ENCODE results near the gene NGRN.
"Not testable (repeated sequence)": the region's sequence is repeated elsewhere in the genome, so short reads cannot be mapped to it uniquely, and the experiment has no call there.

NGRN gene

GRCh38 chr15:90286678-90287077, 21.2 kb downstream of the NGRN start:
- DNase-seq = peak; percentile 54

- DNase-seq = no peak
Measured at GRCh38 chr15:90287101-90287500, 21.6 kb downstream of the NGRN start.

DNA sequence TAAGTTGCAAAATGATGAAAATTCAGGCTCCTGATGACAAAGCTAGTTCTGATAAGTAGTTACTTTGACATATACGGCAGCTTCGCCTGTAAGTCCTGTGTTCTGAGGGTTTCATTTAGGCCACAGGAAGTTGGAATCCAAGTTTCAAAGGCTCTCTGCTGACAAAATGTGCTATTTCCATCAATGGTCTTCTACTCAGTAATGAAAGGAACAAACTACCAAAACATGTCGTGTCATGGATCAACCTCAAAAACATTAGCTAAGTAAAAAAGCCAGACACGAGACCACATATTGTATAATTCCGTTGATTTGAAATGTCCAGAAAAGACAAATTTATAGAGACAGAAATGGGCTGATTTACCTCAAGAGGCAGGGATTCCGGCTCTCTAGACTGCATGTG, 22.5 kb downstream of the NGRN start:
- no peak for DNase-seq

DNA sequence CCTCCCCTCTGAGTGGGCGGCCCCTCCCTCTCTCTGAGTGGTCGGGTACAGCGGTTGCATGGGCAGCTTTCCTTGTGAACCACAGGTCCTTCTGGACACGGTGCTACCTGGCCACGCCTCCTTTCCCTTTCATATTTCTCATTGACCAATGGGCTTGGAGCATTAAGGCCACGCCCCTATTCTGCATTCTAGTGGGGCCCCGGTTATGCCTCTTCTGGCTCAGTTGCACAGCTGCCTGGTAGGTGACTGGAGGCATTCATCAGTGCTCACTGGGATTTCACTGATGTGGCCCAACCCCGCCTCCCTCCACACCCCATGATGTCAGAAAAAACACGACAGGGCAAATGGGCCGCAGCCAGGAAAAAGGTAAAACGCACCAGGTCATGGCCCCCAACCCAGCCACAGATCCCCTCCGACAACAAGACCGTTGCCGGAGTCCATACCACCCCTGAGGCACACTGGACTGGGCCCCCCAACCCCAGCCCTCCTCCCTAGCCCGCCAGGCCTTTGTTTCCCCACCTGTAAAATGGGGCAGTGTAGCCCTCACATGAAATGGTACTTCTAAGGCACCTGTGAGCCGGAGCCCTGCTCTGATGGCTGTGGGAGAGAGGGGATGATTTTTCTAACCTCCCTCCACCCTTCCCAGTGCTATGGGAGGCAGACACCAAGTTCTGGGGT, 26.3 kb downstream of the NGRN start:
- peak; percentile 52 for DNase-seq

GRCh38 chr15:90293040-90293810, 27.8 kb downstream of the NGRN start:
- peak; percentile 96 for DNase-seq

- DNase-seq = no peak
Measured at GRCh38 chr15:90294159-90294558, 28.7 kb downstream of the NGRN start.

DNA sequence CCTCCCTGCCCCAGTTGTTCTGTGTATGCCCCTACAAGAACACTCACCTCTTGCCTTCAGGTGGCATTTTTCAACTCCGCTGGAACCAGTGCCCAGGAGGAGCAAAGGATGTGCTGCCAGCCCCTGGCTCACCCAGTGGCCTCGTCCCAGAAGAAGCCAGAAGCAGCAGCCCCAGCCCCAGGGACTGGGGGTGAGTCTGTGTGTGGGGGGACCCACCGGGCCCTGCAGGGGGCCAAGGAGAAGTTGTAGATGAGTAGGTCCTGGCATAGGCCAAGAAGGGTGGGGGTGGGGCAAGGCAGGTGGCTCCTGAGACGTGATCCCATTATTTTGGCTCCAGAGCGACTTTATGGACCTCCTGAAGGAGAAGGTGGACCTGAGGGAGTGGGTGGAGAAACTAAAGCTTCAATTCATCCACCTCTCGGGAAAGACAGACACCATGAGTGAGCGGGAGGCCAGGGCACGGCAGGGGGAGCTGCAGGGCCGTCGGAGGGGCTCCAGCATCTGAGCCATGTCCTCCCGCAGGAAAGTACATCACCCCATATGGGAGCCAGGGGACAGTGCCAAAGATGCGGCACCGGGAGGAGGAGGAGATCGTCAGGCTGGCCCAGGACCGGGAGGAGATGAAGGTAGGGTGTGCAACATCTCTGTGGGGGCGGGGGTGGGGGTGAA, 29.3 kb downstream of the NGRN start:
- DNase-seq = peak; percentile 13

- no peak for DNase-seq
Measured at GRCh38 chr15:90295270-90295648, 29.8 kb downstream of the NGRN start.

DNA sequence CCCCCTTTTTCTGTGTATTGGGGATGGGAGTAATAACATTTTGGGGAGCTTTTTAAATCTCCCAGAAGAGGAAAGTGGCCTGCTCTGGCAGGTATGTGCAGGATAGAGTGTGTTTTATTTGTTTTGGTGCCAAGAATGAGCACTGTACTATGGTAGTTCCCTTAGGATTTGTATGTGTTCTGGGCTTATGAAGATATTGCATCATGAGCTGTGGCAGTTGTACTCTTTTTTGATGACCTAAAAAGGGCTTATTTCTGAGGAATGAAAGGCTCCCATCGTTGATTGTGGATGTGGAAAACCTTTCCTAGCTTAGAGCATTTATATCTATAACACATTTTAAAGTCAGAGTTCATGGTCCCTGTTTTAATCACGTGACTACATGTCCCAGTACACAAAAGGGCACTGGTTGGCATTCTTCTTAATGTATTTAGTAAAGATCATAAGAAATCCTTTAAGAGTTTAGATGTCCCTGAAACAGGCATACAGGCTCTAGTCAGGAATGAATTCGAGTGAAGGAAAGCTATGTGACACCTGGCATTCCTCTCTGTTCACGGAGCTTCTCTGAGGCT, 30.9 kb downstream of the NGRN start:
- not testable (repeated sequence) for DNase-seq

DNA sequence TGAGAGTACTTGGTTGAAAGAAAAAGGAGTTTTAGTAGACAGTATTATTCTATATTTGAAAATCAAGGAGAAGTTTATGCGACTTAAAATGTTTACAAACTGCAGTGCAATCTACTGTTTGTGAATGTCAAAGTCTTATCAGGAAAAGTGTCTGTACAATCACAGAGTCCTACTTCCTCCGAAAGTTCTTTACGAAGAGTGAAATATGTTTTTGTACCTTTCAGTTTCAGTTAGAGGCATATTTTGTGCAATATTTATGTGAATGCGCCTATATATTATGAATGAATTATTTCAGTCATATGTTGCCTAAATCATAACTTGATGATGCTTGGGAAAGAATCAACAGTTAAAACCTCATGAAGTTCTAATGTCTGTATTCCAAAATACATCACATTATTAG, 31.5 kb downstream of the NGRN start:
- no peak for DNase-seq

- DNase-seq = no peak
Measured at GRCh38 chr15:90300541-90300940, 35.1 kb downstream of the NGRN start.

DNA sequence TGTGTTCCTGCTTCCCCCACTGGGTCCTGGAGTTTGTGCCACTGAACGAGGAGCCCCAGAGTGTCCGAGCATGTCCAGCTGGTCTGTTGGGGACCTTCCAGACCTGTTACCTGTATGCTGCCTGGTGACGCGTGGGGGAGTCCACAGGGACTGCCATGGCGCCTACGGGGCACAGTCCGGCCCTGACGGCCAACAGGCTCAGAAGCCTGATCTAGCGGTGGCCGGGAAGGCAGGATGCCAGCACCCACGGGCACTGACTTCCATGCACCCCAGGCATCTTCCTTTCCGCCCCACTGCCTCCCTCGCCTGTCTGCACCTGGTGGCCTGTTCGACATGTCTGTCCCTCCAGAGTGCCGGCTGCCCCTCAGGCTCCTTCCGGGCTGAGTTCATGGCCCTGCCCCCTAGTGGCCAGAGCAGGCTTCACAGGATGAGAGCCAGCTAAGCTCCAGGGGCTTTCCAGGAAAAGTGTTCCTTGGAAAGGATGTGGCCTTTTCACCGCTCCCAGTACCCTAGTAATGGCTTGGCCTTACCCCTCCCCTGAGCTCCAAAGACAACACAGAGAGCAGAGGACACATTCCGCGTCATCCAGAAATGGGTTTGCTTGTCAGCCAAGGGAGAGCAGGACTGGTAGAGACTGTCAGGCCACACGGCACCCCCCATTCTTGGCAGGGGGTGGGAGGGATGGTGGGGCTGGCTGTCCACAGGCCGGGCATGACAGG, 35.7 kb downstream of the NGRN start:
- DNase-seq = peak; percentile 70

GRCh38 chr15:90301707-90302300, 36.3 kb downstream of the NGRN start:
- DNase-seq = no peak

DNA sequence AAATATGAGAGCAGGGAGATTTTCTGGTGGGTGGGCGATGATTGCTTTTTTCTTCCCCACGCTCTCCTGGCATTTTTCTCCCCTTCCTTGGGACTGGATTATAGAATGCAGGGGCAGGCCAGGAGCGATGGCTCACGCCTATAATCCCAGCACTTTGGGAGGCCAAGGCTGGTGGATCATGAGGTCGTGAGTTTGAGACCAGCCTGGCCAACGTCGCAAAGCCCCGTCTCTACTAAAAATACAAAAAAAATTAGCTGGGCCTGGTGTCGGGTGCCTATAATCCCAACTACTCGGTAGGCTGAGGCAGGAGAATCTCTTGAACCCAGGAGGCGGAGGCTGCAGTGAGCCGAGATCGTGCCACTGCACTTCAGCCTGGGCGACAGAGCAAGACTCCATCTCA, 39.9 kb downstream of the NGRN start:
- not testable (repeated sequence) for DNase-seq

DNA sequence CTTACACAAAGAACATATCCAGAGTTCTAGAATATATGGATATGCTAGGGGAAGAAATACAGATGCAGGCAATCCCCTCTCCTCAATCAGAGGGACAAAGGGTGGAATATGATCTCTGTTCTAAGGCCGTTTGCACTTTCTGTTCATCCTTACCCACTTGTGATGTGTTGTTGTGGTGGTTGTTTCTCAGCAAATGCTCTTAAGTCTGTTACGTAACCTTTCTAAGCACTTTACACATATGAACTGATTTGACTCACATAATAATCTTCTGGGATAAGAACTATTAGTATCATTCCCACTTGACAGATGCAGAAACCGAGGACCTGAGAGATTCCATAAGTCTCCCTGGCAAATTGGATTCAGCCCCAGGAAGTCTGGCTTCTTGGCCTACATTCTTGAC, 40.5 kb downstream of the NGRN start:
- DNase-seq = no peak

GRCh38 chr15:90306560-90306959, 41.1 kb downstream of the NGRN start:
- no peak for DNase-seq

DNA sequence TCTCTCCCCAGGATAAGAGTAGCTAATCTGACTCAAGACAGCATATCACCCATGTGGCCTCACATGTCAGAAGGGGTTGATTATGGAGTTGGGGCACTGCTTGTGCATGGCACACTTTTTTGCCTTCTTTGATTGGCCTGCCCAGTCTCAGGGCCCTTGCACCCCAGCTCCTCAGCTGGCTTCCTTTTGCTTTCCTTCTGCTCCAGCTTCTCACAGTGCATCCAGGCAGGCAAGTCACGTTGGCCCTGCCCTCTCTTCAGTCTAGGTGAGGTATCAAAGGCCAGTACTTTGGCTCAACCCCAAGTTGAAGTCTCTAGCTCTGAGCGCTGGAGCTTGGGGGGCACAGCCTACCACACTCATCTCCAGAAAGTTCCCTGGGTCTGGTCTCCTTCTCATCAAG, 42.2 kb downstream of the NGRN start:
- DNase-seq = no peak

DNA sequence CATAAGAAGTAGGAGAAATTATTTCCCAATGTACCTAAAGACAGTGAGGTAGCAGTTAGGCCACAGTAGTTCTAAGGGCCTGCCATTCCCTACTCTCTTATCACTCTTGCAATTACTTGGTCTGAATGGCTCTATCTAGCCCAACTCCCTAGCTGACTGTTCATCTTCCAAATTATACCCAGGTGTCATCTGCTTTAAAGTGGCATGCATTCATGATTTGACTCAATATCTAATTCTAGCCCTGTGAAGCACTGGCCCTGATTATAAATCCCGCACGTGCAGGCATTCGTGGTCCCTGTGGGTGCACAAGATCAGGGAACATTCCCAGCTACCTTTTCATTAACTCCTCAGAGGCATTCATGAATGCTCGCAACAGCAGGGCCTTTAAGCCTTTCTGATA, 43.5 kb downstream of the NGRN start:
- no peak for DNase-seq

GRCh38 chr15:90315278-90315982, 50.0 kb downstream of the NGRN start:
- DNase-seq = no peak

DNA sequence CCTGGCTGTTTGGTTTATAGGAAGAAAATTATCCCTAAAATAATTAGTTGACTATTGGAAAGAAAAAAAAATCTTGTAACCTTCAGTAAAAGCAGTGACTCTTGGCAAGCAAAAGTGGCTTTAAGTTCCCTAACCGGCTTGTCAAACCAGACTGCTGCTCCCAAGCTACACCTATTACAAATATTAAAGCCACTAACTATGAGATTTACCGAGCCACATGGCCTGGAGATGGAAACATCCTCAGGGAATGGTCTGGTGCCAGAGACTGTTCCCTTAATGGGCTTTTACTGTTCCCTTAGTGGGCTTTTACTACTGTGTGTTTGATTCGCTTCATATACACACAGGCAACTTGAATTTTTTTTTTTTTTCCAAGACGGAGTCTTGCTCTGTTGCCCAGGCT, 50.7 kb downstream of the NGRN start:
- no peak for DNase-seq

DNA sequence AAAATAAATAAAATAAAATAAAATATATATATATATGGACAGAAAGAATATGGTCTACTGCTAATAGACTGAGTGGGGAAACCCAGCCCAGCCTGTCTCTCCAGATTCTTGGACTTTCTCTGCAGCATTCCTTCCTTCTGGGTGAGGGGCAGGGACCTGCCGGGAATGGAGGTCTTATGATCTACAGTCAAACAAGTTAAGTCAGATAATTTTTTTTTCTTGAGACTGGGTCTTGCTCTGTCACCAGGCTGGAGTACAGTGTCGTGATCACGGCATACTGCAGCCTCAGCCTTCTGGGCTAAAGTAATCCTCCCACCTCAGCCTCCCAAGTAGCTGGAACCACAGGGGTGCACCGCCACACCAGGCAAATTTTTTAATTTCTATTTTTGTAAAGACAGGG, 53.1 kb downstream of the NGRN start:
- no peak for DNase-seq
